Stimulated activated CD4-positive, alpha-beta T cell treated with anti-CD3 and anti-CD28 coated beads, Interleukin-15, amount 100 ng/mL, for 1 hour (primary cell): Measurements from ENCODE around the gene EPN2.
"Not testable (repeated sequence)": the region's sequence is repeated elsewhere in the genome, so short reads cannot be mapped to it uniquely, and the experiment has no call there.

ENCODE experiments used
- DNase-seq, 2 donors: peaks; one replicate each; pipeline ENCODE4 v3.0.0-alpha.2; 2020; ENCODE audit warnings: low read depth in 1 of 2, low spot score in 1 of 2

The EPN2 gene

DNA sequence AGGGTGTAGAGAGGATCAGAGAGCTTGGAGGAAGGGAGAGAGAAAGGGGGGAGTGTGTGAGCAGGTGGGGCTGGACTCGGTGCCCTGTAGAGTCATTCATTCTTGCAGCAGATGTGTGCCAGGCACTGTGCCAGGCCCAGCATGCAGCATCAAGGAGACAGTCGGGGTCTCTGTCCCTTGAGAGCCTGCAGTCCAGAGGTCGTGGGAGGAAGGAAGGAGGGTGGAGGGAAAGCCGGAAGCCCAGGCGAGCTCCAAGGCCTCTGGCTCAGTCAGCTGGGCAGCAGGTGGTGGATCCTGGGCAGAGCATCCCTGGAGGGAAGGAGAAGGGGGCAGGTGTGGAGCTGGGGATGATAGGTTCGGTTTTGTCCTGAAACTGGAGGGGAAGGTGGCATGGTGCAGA, 27.5 kb downstream of the EPN2 start:
- DNase-seq = no peak

DNA sequence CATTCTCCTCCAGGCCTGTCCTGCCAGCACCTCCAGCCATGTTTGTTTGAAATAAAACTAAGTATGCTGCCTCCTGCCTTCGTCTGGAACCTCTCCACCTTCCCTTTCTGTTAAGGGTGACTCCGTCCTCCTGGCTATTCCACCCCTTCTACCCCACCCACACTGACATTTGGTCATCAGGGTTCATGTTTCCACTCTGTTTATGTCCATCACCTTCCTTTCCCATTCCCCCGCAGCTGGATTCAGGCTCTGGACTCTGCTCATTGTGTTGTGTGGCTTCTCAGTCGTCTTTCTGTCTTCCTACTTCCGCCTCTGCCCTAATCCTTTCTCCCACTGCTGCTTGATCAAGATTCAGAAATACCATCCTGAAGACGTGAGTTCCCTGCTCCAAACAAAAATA, 28.6 kb downstream of the EPN2 start:
- DNase-seq = no peak

DNA sequence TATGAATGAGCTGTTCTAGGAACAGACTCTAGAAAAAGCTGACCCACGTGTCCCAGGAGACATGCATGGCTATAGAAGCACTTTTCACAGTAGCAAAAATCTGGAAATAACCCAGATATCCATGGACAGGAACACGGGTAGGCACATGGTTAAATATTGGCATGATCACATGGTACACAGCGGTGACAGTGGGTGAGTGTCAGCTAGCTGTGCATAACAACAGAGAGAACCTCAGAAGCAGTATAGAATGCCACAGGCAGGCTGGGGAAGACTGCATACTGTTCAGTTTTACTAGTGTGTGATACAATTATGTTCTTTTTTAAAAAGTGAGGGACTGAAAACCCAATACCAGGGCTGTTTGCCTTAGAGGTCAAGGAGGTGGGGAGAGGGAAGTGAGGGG, 31.4 kb downstream of the EPN2 start:
- DNase-seq = no peak

DNA sequence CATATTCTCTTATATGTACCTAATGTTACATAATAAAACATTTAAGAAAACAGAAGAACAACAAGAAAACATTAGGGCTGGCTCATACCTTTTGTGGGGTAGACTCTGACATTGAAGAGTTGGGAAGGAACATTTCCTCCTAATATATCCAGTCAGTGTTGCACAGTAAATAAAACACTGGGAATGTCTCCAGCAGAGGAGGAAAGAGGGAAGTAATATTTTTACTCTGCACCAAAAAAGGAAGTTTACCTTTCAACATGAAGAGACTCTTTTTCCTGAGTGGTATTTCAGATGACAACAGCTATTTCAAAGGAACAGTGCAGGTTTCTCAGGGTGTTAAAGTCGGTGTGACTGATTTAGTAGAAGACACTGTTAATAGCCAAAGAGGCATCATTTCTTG, 31.9 kb downstream of the EPN2 start:
- DNase-seq = no peak

DNA sequence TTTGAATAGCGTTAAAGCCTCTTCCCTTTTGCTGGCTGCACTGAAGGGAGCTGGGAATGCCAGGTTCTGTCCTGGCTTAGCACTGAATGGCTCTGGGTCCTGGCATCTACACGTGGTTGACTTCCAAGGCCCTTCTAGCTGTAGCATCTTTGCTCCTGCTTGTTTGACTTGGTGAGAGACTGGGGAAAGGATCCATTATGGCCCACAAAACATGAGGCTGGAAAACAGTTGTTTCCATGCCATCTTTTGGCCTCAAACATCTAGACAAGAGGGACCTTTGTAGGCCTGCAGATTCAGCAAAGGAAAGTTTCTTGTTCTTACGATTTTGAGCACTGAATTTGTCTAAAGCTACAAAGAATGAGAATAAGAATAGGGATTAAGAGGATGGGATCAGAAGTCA, 32.5 kb downstream of the EPN2 start:
- DNase-seq = no peak

DNA sequence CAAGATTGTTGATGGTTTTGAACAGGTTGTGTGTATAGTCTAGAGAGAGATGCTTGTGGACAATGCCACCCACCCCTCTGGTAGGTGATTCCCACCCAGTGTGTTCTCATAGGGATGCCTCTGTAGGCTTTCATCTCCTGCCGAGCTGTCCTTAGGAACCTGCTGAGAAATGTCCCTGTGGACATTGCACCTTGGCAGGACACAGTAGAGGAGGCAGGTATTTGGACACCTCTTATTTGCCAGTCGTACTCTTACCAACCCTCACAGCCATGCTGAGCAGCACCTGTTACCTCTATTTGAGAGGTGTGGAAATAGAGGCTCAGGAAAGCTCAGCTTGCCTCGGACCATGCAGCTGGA, 33.2 kb downstream of the EPN2 start:
- no peak for DNase-seq

DNA sequence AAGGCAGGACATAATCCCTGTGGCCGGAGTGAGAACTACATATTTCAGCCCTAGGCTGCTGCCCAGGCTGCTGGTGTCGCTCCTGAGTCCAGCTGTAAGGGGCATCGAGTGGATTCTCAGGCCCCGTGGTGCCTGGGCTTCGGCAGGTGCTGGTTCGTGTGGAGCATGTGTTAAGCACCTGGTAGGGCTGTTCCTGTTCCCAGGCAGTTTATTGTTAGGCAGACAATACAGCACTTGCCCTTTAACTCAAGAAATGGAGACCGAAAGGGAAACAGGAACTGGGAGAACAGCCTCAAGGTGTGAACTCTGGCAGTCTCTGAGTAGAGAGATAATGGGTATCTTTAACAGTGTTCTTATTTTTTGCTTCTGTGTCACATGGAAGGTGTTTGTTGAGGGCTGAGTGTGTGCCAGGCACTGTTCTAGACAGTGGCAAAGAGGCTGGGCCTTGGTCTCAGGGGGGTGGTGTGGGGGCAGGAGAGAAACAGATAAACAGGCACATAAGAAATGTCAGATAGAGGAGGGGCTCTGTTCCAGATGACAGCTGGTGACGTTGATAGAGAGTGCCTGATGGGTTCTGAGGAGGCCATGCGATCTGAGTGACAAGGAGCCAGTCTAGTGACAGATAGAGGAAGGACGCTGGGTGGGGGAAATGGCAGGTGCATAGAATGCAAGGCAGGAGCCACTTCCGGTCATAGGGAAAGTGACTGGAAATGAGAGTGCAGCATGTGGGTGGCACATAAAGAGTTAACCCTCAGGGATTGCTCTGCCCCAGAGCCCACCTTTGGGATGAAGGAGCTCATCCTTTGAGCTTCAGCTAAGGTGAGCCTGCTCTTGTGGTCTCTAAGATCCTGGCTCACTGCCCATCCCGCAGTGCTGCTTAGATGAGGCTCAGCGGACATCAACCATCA, 33.8 kb downstream of the EPN2 start:
- no peak for DNase-seq

DNA sequence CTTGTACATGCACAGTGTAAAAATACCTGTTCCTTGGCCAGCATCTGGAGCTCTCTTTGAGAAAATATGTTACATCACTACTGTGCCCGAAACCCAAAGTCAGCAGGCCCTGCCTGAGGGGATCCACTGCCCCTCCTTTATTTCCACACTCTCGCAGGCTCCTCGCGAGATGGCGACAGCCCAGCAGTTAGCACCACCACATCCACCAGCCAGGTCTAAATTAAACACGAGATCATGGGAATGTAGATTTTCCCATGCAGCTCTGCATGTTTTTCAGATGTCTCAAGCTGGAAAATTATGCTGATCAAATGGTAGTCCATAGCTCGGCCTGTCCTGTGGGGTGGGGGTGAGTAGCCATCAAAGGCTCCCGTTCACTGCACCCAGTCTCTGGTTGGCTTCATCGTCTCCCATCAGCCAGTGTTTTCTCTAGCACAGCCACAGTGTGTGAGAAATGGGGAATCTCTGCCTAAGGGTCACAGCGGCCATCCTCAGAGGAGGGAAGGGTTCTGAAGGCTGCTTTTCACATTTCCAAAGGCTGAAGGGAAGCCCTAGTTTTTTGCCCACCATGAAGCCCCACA, 34.7 kb downstream of the EPN2 start:
- no peak for DNase-seq

DNA sequence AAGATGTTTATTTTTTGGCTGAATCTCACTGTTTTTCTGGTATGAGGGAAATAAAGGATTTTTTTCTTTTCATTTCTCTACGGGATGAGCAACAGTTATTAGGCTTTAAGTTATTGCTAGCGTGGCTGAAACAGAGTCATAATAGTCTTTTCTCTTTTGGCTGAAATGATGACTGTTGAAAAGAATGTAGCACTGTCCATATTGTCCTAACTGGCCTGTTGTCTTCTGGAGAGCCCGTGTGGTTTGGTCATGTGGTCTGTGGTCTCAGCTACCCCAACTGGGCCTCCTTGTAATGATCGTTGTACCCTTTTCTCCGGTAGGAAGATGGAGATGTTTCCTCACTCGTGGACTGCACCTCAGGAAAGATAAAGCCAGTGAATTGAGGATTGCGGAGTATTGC, 36.6 kb downstream of the EPN2 start:
- no peak for DNase-seq

DNA sequence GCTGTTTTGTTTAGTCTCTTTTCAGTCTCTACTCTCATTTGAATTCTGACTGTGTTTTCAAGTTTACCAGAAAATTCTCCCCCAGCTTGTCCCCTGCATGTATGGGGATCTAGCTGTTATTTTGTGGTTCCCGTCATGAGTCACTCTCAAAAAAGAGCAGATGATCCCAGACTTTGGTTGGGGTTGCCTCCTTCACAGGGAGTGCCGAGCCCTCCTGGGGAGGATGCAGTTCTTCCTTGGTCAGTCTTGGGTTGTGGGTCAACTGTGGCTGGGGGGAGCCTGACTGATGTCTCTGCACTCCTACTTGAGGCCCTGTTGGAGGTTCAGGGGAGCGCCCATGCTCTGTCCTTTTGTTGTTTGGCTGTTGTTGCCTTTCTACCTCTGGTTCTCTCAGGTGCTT, 37.7 kb downstream of the EPN2 start:
- DNase-seq = no peak

DNA sequence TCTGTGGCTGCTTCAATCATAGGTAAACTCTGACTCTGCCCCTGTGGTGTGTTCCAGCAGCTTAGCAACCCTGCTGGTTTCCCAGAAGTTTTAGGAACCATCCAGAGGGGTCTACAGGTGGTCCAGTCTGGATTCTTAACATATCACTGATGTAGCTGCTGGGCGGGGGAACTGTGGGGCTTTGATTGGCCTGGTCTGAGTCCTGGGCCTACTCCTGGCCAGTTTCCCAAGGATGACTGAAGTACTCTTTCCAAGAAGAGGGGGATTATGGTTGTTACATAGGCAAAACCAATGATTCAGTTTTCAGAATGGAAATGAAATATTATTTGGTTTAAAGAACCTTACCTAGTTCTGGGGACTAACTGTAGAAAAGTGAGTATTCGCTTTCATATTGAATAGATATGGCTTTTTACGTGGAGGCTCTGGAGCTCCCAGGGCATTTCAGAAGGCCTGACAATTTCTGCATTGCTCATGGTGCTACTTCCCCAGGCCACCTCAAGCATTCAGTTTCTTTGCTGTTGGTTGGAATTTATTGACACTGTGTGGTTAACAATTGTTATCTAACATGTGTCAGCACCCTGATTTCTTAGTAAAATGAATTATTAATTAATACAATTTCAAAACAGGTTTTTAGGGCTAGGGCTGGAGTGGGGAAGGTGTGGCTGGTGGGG, 38.4 kb downstream of the EPN2 start:
- DNase-seq = no peak

DNA sequence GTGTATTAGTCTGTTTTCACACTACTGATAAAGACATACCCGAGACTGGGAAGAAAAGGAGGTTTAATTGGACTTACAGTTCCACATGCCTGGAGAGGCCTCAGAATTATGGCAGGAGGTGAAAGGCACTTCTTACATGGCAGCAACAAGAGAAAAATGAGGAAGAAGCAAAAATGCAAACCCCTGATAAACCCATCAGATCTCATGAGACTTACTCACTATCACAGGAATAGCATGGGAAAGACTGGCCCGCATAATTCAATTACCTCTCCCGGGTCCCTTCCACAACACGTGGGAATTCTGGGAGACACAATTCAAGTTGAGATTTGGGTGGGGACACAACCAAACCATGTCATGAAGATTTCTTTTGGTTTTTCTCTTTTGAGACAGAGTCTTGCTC, 41.1 kb downstream of the EPN2 start:
- DNase-seq = not testable (repeated sequence)

DNA sequence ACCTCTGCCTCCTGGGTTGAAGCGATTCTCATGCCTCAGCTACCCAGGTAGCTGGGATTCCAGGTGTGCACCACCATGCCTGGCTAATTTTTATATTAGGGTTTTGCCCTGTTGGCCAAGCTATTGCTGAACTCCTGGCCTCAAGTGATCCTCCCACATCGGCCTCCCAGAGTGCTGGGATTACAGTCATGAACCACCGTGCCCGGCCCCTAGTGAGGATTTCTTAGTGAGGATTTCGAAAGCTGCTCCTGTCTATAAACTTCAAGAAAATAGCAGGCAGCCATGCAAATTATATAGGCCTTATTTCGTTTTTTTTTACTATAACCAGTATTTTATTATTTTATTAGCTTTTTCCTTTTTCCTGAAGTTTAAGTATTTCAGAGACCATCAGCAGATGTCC, 41.6 kb downstream of the EPN2 start:
- DNase-seq = no peak

DNA sequence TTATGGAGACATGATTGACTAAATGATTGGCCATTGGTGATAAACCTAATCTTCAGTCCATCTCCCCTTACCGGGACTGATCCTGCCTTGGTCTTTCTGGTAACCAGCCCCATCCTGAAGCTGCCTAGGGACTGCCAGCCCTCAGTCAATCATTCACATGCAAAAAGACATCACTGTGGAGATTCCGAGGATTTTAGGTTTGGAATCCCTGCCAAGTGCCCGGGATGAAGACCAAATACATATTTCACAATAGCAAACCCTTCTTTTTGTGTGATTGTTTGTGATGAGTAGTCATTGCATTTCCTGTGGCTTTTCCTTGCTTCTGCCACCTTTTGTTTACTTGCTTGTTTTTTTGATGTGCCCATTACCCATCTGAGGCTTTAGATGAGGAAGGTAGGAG, 44.0 kb downstream of the EPN2 start:
- no peak for DNase-seq

DNA sequence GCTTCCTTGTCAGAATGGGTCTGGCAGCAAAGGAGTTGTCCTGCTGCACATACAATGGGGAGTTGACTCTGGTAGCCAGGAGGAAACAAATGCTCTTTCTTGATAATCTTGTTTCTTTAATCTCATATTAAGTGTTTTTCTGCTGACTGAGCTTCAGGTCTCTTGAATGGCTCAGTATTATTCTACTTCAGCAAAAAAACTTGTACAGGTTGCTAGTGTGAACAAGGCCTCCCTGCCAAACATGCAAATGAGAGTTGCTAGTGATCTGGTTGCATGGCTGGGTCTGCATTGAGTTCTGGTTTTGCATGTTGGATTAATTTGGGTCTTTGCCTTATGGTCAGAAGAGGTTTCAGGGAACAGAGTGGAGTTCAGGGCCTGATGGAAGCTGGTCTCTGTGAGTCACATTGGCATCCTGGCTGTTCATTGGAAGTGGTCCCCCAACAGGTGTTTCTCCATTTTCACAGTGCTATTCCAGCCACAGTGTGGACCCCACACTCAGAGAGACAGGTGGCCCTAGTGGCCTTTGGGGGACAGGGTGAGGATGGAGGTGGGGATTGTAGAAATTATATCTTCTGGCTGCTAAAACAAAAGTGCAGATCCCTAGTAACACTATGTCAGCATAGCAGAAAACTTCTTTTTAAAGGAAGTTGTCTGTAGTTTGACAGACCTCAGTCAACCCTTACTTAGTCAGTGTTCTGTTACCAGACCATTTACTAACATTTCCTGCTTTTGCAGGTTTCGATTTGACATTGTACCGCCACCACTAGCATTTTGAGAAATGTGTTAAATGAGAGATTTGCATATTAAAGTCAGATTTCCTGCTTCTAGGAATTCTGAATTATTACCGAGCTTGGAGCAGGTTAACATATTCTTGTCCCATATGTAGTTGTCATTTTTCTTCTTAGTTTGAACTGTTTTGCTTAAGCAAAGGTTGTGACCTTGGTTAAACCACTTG, 47.1 kb downstream of the EPN2 start:
- DNase-seq = no peak

DNA sequence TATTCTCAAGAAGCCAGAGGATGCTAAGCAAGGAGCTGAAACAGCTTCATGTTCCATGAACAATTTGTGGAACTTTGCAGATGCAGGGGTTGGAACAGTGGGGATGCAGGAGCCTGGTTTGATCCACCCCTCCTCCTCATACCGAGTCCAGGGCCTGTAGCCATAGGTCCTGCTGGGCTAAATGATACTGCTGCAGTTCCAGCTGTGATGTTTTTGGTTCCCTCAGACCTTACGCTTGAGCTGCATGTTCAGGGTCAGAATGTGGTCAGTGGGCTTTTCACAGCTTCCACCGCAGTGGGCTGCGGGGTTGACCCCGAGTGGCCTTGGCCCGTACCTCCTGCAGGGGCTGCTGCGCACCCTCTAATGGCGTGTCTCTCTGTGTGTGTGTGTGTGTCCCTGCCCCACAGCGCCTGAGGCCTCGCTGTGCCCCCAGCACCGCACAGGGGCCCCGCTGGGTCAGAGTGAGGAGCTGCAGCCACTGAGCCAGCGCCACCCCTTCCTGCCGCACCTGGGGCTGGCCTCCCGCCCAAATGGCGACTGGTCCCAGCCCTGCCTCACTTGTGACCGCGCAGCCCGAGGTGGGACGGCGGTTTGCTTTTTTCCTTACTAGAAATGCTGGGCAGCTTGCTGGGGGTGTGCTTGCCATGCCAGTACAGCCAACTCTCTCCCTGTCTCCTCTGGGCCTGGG, 48.2 kb downstream of the EPN2 start:
- no peak for DNase-seq

DNA sequence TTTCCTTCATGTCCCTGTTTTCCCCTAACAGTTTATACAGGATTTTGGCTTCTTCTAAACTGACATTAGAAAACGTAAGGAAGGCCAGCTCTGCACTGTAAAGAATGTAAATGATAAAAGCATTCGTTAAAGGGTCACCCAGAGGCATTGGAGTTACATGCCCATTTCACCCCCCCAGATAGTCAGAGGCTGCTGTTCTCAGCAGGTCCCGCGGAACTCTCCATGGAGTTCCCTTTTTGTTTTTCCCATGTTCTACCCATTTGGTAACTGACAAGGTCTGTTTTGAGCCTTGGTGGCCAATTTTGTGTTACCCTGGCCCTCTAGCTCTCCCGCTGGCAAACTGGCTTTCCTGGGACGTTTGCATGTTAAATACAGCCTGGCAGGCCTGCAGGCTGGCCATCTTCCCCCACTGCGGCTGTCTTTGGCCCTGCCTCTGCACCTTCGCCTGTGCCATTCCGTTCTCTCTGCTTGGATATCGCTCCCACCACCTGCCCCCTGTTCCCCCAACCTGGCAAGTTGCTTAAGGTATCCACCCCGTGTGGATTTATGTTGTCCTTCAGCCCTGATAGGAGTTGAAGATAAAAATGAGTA, 49.7 kb downstream of the EPN2 start:
- DNase-seq = no peak

DNA sequence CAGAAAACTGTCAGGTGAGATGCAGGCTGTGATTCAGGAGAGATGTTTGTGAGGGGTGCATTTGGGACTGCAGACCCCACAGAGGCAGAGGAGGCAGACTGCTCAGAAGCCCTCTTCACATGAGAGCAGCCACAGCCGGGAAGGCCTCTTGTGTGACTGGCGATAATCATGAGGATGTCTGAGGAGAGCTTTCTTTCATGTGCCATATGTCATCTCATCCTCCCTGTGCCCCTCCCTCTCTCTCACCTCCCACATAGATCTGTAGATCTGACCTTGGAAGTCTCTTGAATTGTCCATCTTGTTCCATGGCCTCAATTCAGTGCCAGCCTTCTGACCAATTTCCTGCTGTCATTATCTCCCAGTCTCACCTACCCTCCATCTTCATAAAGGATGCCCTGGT, 50.5 kb downstream of the EPN2 start:
- no peak for DNase-seq

DNA sequence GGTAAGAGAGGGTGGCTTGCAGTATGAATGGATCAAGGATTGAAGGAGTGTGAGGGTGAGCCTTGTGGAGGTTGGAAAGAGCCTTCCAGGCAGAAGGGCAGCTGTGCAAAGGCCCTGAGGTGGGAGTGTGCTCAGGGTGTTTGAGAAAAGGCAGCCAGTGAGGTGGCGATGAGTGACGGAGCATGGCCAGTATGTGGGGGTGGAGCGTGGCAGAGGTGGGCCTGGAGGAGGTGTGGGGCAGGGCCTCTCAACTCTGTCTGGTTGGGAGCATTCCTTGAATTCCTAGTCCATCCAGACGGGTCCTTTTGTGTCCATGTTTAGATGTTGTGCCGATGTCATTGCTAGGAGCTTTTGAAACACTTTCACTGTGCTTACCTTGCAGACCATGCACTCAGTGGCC, 51.3 kb downstream of the EPN2 start:
- no peak for DNase-seq

DNA sequence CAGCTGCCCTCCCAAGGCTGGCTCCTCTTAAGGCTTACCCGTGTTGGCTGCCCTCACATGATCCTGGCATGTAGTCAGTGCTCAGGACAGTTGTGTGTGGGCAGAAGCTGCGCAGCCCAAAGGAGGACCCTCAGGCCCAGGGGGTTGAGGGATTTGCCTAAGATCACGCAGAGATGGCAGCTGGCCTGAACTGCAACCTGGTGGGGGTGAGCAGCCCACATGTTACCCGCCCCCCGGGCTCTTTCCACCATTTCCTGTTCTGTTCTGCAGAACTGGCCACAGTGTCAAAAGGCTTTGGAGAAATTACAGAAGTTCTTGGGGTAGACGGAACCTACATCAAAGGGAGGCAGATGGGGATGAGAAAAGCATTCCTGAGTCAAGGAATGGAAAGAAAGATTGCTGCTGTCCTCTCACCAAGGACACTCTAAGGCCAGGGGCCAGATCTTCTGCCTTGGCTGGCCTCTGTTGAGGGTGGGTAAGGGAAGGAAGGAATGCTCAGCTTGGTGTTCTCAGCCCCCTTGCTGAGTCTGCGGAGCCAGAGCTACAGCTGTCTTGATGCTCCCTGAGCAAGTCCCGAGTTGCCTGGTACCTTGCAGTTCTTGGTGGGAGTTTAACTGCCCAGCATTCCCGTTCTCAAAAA, 53.0 kb downstream of the EPN2 start:
- DNase-seq = no peak
